ENCODE measurements around the gene ANXA11.

ANXA11 gene

DNA sequence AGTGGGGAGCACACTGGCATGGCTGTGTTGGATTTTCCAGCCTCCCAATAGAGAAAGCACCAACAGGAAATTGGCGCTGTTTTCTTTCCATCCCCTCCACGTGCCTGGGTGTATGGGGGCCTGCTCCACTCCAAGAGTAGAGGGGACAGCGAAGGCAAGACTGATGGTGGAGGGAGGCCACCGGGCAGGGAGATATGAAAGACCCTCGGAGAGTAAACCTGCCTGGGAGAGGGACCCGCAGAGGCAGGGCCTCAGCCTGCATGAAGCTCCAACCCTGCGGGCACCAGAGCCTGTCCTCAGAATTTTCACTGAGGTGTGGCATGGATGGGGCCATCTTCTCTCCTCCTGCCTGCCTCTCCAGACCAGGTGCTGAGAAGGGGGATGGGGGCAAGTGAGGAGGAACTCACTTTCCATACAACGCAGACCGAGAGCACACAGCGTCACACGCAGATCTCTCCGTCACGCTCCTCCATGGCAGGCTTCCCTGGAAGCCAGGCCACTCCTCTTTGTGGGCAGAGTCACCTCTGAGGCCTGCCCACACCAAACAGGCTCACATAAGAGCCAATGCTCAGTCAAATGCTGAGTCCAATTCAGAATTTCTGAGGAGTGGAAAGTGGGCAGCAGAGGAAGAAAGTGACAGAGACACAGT lies 18.8 kb downstream of the ANXA11 start:
- H3K4me2 ChIP-seq (ENCODE audit: insufficient read depth, low read length), result 0 out of 2 replicates have a peak overlapping the region, but pooled peaks have one; percentile 16
- peaks cover 47% of the 10 kb centered on the region for H4K20me1 ChIP-seq (ENCODE audit: insufficient read depth, low read length)
- peaks cover 13% of the 10 kb centered on the region for H3K4me1 ChIP-seq (ENCODE audit: insufficient read depth, low read length)
- H3K9me3 ChIP-seq (ENCODE audit: insufficient read depth, low read length, severe bottlenecking), result no peaks in the 10 kb centered on the region
- no peak overlapping the region for H3K4me3 ChIP-seq (ENCODE audit: low read depth in 1 of 2, low read length in 2 of 2)
- H3K9ac ChIP-seq (ENCODE audit: low read depth, low read length), result no peak overlapping the region
- no peak for DNase-seq
- TF ChIP-seq EZH2 (IDR thresholded peaks at IDR 0.05; ENCODE audit: borderline replicate concordance, low read depth, low read length, severe bottlenecking), result no peak
- TF ChIP-seq, protein P1, sequence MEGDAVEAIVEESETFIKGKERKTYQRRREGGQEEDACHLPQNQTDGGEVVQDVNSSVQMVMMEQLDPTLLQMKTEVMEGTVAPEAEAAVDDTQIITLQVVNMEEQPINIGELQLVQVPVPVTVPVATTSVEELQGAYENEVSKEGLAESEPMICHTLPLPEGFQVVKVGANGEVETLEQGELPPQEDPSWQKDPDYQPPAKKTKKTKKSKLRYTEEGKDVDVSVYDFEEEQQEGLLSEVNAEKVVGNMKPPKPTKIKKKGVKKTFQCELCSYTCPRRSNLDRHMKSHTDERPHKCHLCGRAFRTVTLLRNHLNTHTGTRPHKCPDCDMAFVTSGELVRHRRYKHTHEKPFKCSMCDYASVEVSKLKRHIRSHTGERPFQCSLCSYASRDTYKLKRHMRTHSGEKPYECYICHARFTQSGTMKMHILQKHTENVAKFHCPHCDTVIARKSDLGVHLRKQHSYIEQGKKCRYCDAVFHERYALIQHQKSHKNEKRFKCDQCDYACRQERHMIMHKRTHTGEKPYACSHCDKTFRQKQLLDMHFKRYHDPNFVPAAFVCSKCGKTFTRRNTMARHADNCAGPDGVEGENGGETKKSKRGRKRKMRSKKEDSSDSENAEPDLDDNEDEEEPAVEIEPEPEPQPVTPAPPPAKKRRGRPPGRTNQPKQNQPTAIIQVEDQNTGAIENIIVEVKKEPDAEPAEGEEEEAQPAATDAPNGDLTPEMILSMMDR (IDR thresholded peaks at IDR 0.05; ENCODE audit: borderline replicate concordance, extremely low read depth, low read length, poor library complexity, severe bottlenecking), result no peak
- H3K27me3 ChIP-seq (ENCODE audit: insufficient read depth, low read length, poor library complexity), result no peaks in the 10 kb centered on the region
- no peak for ATAC-seq (ENCODE audit: insufficient read depth, low read depth)
- H3K36me3 ChIP-seq (ENCODE audit: insufficient read depth, low read length), result no peaks in the 10 kb centered on the region
- H2AFZ ChIP-seq (ENCODE audit: low read depth, low read length), result no peak overlapping the region
- H3K79me2 ChIP-seq (ENCODE audit: insufficient read depth, low read length), result peaks cover 72% of the 10 kb centered on the region
- H3K27ac ChIP-seq (ENCODE audit: low read length), result no peak overlapping the region; the same call in 1 of the 2 replicates

DNA sequence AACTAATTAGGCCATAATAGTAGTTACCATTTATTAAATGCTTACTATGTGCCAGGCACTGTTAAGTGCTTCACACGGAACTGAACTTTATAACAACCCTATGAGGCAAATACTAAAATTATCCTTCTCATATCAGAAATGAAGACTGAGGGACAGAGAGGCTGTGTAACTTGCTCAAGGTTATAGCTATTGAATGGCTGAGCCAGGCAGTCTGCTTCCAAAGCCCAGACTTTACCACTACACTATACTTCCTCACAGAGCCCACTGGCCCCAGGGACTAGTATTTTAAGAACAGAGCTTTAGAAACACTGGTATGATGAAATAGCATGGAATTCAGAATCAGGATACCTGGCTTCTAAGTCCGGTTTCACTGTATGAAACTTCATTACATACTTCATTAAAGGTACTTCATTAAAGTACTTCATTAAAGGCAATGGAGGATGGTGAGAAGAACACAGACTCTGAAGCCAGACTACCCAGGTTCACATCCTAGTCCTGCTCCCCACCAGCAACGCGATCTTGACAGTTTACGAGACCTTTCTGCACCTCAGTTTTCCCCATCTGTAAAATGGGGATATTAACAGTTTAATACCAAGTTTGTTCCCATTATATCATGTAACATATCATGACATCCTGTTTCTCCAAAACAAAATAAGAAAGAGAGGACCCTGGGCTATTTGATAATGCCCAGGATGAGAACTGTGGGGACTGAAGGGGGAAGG lies 19.6 kb downstream of the ANXA11 start:
- H3K27ac ChIP-seq (ENCODE audit: low read length), result no peak overlapping the region
- no peak overlapping the region for H3K4me2 ChIP-seq (ENCODE audit: insufficient read depth, low read length)
- peaks cover 69% of the 10 kb centered on the region for H3K79me2 ChIP-seq (ENCODE audit: insufficient read depth, low read length)

DNA sequence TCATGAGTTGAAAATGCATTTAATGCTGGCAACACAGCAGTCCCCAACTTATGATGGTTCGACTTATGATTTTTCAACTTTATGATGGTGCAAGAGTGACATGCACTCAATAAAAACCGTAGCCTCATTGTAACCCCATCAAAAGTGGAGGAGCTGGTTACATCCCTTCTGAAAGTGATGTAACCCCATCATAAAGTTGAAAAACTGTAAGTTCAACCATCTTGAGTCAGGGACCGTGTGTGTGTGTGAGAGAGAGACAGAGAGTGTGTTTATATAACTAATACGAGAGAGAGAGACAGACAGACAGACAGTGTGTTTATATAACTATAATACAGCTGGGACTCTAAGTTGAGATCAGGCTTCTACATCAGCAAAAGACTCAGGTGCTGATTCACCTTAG lies 21.0 kb downstream of the ANXA11 start:
- Histone ChIP-seq H3K27me3 (ENCODE audit: insufficient read depth, low read length, poor library complexity) (no peaks in the 10 kb centered on the region), H3K4me3 (ENCODE audit: low read depth in 1 of 2, low read length in 2 of 2) (no peak overlapping the region), H2AFZ (ENCODE audit: low read depth, low read length) (no peak overlapping the region), H3K4me2 (ENCODE audit: insufficient read depth, low read length) (no peak overlapping the region), H3K4me1 (ENCODE audit: insufficient read depth, low read length) (peaks cover 13% of the 10 kb centered on the region), H3K79me2 (ENCODE audit: insufficient read depth, low read length) (peaks cover 79% of the 10 kb centered on the region), H3K36me3 (ENCODE audit: insufficient read depth, low read length) (no peaks in the 10 kb centered on the region), H3K9ac (ENCODE audit: low read depth, low read length) (no peak overlapping the region), H3K27ac (ENCODE audit: low read length) (no peak overlapping the region), H4K20me1 (ENCODE audit: insufficient read depth, low read length) (peaks cover 61% of the 10 kb centered on the region), H3K9me3 (ENCODE audit: insufficient read depth, low read length, severe bottlenecking) (no peaks in the 10 kb centered on the region)
- ATAC-seq (ENCODE audit: insufficient read depth, low read depth) (no peak), DNase-seq (no peak)
- TF ChIP-seq, protein P1 (IDR thresholded peaks at IDR 0.05; ENCODE audit: borderline replicate concordance, extremely low read depth, low read length, poor library complexity, severe bottlenecking), result no peak
- no peak for TF ChIP-seq EZH2 (IDR thresholded peaks at IDR 0.05; ENCODE audit: borderline replicate concordance, low read depth, low read length, severe bottlenecking)

More for the DNA sequence above, 19.6 kb downstream of the ANXA11 start:
- no peaks in the 10 kb centered on the region for H3K27me3 ChIP-seq (ENCODE audit: insufficient read depth, low read length, poor library complexity)
- no peak for TF ChIP-seq EZH2 (IDR thresholded peaks at IDR 0.05; ENCODE audit: borderline replicate concordance, low read depth, low read length, severe bottlenecking)
- TF ChIP-seq, protein P1 (IDR thresholded peaks at IDR 0.05; ENCODE audit: borderline replicate concordance, extremely low read depth, low read length, poor library complexity, severe bottlenecking), result no peak
- H3K9ac ChIP-seq (ENCODE audit: low read depth, low read length), result no peak overlapping the region
- no peak overlapping the region for H3K4me3 ChIP-seq (ENCODE audit: low read depth in 1 of 2, low read length in 2 of 2)
- H2AFZ ChIP-seq (ENCODE audit: low read depth, low read length), result no peak overlapping the region
- DNase-seq, result no peak
- ATAC-seq (ENCODE audit: insufficient read depth, low read depth), result no peak
- H3K4me1 ChIP-seq (ENCODE audit: insufficient read depth, low read length), result peaks cover 13% of the 10 kb centered on the region
- no peaks in the 10 kb centered on the region for H3K36me3 ChIP-seq (ENCODE audit: insufficient read depth, low read length)
- peaks cover 50% of the 10 kb centered on the region for H4K20me1 ChIP-seq (ENCODE audit: insufficient read depth, low read length)
- H3K9me3 ChIP-seq (ENCODE audit: insufficient read depth, low read length, severe bottlenecking), result no peaks in the 10 kb centered on the region

Data from DND-41 (cell line).